ENCODE data around the gene CEP43.

DNA sequence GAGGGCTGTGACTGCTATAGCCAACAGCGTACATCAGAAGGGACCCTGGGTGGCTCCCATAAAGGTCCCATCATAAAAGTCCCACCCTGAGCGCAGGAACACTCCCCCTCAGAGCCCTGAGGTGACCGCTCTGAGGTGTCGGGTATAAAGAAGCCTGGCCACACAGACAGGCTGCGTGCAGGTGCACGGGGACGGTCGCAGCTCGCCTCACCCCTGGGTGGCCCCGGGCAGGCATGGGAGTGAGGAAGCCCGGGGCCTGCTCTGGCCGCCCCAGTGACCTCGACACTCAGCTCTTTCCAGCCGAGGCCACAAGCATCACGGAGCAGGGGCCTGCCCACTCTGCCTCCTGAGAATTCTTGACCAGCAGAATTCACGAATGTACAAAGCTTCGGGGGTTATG is 28.4 kb upstream of the CEP43 start:
- TF ChIP-seq, protein P1, sequence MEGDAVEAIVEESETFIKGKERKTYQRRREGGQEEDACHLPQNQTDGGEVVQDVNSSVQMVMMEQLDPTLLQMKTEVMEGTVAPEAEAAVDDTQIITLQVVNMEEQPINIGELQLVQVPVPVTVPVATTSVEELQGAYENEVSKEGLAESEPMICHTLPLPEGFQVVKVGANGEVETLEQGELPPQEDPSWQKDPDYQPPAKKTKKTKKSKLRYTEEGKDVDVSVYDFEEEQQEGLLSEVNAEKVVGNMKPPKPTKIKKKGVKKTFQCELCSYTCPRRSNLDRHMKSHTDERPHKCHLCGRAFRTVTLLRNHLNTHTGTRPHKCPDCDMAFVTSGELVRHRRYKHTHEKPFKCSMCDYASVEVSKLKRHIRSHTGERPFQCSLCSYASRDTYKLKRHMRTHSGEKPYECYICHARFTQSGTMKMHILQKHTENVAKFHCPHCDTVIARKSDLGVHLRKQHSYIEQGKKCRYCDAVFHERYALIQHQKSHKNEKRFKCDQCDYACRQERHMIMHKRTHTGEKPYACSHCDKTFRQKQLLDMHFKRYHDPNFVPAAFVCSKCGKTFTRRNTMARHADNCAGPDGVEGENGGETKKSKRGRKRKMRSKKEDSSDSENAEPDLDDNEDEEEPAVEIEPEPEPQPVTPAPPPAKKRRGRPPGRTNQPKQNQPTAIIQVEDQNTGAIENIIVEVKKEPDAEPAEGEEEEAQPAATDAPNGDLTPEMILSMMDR (IDR thresholded peaks at IDR 0.05): no peak
- TF ChIP-seq POLR2A (IDR thresholded peaks at IDR 0.05): no peak

Data from vagina (tissue), 2 donors.